ENCODE measurements around the gene LSAMP.
"Not testable (repeated sequence)": the region's sequence is repeated elsewhere in the genome, so short reads cannot be mapped to it uniquely, and the experiment has no call there.

Gene LSAMP

DNA sequence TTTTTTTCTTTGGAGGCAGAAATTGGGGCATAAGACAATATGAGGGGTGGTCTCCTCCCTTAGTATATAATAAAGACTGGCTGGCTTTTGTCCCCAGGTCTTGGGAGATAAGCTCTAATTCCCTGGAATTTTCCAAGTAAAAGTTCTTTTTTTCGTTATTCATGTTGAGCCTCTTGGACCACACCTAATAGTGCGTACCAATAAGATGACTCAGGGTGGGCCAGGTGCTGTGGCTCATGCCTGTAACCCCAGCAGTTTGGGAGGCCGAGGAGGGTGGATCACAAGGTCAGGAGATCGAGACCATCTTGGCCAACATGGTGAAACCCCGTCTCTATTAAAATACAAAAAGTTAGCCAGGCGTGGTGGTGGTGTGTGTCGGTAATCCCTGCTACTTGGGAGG lies 645.2 kb downstream of the LSAMP start:
- DNase-seq (ENCODE audit: low read depth, low spot score); H3K27ac ChIP-seq: not testable (repeated sequence)

DNA sequence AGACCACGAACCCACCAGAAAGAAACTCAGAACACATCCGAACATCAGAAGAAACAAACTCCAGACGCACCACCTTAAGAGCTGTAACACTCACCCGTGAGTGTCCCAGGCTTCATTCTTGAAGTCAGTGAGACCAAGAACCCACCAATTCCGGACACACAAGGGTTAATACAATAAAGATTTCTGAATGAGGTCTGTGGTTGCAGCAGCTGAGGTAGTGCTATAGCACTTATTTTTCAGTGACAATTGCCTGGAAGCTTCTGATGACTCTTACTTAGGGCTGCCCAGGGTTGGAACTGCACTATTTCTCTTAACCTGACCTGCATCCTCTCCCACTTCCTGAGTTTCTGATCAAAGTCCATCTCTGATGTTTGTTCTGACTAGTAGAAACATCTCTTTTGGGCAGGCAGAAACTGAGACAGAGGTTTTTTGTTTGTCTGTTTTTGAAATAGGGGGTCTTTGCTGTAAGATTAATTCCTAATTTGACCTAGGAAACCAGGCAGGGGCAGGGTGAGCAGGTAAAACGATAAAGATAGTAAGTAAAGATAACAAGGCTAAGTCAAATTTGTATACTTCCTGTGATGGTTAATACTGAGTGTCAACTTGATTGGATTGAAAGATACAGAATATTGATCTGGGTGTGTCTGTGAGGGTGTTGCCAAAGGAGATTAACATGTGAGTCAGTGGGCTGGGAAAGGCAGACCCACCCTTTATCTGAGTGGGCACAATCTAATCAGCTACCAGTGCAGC lies 652.9 kb downstream of the LSAMP start:
- H3K27ac ChIP-seq, result no peak overlapping the region
- DNase-seq (ENCODE audit: low read depth, low spot score), result no peak

DNA sequence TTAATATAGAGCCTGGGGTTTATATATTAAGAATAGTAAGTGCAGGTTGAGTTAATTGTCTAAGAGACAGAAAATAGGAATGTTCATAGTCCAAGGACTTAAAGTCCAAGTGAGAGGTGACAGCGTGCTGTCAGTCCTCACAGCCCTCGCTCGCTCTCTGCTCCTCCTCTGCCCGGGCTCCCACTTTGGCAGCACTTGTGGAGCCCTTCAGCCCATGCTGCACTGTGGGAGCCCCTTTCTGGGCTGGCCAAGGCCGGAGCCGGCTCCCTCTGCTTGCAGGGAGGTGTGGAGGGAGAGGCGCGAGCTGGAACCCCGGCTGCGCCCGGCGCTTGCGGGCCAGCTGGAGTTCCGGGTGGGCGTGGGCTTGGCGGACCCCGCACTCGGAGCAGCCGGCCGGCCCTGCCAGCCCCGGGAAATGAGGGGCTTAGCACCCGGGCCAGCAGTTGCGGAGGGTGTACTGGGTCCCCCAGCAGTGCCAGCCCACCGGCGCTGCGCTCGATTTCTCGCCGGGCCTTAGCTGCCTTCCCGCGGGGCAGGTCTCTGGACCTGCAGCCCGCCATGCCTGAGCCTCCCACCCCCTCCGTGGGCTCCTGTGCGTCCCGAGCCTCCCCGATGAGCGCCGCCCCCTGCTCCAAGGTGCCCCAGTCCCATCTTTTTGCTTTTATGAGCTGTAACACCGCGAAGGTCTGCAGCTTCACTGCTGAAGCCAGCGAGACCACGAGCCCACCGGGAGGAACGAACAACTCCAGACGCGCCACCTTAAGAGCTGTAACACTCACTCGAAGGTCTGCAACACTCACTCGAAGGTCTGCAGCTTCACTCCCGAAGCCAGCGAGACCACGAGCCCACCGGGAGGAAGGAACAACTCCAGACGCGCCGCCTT lies 653.8 kb downstream of the LSAMP start:
- DNase-seq (ENCODE audit: low read depth, low spot score), result not testable (repeated sequence)
- peak overlapping the region; percentile 83 for H3K27ac ChIP-seq

DNA sequence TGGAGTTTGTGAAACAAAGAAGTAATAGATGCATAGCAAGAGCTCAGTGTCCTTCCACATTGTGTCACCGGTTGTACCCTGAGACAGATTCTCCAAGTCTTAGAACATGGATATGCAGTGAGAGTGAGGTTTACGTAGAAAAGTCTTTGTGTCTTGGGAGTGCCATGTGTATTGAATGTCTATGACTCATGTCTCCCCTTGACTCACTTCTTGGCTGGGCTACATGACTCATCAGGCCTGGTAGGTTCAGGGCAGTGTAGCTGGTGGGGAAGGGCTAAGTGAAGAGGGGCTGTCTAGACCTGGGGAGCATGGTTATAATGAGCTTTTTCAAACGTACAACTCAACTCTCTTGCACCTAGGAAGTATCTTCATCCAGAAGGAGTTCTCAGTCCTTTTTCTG lies 654.5 kb downstream of the LSAMP start:
- peak; percentile 95 for DNase-seq (ENCODE audit: low read depth, low spot score)
- H3K27ac ChIP-seq, result peak overlapping the region; percentile 83

DNA sequence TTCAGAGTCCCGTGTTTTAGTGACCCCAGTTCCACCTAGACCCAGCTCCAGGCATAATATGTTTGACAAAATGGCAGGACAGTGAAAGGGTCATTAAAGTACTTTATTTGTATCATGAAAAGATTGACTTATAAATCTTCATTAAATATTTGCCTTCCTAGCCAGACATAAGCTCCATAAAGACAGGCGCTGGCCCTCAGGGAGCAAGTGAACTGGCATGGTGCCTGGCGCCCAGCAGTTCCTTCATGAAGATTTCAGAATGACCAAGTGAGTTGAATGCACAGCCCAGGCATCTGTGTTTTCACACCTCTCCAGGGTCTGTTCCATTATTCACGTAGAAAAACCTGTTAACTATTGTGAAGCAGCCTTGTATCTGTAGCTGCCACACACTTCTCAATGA lies 655.8 kb downstream of the LSAMP start:
- DNase-seq (ENCODE audit: low read depth, low spot score), result no peak
- H3K27ac ChIP-seq, result peak overlapping the region; percentile 83

DNA sequence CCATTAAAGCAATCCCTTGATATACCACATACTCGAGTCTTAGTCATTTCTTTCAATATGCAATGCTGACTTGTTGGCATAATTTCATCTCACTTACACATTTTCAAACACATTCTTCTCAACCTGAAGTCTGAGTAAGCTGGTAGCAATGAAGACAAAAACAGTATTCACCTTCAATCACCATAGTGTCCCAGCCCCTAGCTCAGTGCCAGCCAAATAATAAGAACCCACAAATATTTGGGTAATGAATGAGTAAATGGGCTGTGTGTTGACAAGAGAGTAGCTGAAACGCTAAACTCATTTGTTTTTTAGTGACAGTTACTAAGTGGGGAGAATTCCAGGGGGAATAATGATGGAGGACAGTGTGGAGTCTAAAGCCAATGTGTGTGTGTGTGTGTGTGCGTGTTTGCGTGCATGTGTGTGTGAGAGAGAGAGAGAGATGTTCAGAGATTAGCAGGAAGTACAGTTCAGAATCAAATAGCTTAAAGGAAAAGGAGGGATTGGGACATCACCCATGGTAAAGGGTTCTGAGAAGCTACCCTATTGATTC lies 656.3 kb downstream of the LSAMP start:
- DNase-seq (ENCODE audit: low read depth, low spot score), result peak; percentile 92
- peak overlapping the region; percentile 83 for H3K27ac ChIP-seq

DNA sequence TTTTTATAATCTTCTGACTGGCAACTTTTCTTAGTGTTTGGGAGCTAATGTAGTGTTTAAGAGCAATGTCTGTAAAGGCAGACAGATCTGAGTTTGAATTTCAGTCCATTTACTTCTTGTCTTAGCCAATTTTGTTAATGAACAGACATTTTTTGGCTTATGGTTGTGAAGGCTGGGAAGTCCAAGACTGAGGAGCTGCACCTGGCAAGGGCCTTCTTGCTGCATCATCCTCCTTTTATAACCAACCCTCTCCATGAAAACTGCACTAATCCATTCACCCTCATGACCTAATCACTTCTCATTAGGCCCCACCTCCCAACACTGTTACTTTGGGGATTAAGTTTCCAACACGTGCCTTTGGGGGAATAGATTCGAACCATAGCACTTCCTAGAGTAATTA lies 657.5 kb downstream of the LSAMP start:
- no peak for DNase-seq (ENCODE audit: low read depth, low spot score)
- peak overlapping the region; percentile 83 for H3K27ac ChIP-seq

DNA sequence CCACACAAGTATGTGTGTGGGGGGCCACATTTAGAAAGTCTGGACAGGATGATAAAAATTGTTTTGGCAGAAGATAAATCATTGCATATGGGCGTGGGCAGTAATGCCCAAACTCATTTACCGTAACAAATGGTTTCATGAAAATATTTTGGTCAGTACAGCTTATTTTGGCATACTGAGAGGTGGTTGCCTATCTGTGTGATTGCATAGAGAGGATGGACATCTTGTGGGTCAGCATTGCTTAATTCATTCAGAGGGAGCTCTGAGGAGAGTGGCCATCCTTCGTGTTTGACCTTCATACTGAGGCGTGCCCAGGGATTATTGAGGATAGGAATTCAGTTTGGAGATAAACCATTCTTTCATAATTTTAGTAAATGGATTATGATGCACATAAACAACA lies 659.5 kb downstream of the LSAMP start:
- H3K27ac ChIP-seq, result no peak overlapping the region
- no peak for DNase-seq (ENCODE audit: low read depth, low spot score)

DNA sequence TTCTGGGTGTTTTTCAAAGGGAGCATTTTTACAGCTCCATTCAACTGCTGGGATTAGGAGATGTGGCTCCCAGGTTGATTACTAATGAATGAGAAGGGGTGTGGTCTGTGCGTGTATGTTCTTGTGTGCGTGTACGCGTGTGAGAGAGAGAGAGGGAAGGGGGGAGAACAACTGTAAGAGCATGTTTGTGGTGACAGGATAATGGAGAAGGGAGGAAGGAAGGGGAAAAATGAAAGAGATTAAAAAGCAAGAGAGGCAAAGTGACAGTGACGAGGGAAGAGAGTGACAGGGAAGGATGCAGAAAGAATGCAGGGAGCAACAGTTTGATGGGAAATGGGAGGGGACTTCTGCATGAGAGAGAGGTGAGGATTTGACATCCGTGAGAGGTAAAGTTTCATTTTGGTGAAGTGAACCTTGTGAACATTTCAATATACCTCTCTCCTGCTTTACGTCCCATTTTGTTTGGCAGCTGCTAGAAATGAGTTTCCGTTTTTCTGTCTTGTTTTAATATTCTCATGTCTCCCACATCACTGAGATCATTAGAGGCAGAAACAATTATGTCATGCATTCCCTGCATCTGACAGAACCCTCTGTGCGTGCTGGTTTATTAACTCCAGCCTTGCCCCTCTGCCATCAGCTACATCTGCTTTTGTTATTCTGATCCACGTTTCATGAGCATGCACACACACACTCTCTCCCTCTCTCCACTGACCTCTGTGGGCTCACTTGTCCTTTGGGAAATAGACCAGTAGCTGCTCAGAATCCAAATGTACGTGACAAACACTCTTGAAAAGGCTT lies 660.3 kb downstream of the LSAMP start:
- peak; percentile 76 for DNase-seq (ENCODE audit: low read depth, low spot score)
- H3K27ac ChIP-seq, result peak overlapping the region; percentile 83

DNA sequence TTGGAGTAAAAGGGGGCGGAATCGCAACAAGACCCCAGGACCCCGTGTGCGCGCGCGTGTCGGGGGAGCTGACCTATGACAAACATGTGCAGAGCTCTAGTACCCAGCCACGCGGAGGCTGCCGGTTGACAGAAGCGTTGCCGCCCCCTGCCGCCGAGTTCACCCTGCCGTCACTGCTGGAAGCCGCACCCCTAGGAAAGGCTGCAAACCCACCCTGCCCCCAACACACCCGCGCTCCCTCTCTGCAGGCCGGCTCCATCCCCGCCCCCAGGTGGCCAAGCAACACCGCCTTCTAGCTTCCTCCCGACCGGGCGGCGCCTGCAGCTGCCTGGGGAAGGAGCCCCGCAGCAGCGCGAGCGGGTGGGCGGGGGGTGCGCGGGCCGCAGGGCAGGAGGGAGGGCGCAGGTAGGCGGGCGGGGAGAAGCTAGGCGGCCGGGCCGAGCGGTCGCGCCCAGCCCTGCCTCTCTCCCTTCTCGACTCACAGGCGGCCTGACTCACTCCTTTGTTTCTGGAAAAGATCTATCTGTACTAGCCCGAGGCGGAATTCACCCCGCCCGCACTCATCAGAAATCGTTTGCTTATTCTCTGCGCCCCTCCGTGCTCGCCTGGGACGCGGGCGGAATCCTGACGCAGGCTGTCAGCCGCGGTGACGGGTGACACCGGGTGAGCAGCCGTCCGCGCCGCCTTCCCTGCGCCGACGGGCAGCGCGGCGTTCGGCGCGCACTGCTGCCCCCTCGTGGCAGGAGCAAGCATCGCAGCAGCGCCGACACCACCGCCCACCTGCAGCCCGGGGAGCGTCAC lies 661.1 kb downstream of the LSAMP start:
- DNase-seq (ENCODE audit: low read depth, low spot score), result peak; percentile 68
- peak overlapping the region; percentile 83 for H3K27ac ChIP-seq

DNA sequence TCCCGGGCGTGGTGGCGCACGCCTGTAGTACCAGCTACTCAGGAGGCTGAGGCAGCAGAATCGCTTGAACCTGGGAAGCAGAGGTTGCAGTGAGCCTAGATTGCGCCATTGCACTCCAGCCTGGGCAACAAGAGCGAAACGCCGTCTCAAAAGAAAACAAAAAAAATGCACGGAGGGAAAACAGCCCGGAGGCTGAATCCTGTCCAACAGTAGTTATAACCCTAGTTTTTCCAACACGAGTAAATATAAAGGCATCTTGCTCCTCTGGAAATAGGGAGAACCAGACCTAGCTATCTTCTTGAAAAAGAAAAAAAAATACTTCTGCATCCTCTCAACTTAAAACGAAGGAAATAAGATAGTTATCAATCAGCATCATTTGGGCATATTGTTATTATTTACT lies 661.9 kb downstream of the LSAMP start:
- H3K27ac ChIP-seq, result peak overlapping the region; percentile 83
- not testable (repeated sequence) for DNase-seq (ENCODE audit: low read depth, low spot score)

DNA sequence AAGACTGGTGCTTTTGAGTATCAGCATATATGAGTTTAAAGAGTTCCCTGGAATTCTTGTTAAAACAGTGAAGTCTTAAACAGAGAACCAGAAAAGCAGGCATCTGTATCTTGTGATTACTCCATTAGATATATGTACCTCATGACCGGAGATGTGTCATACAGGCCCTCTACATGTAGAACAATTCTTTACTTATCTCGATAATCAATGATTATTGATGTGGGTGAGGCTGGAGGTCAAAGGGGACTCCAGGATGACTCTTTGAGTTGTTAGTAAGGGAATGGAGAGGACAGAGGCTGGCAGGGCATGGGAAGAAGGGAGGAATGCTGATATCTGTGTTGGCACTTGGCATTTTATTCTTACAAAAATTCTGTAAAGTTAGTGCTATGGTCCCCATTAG lies 666.3 kb downstream of the LSAMP start:
- H3K27ac ChIP-seq, result no peak overlapping the region
- DNase-seq (ENCODE audit: low read depth, low spot score), result no peak

DNA sequence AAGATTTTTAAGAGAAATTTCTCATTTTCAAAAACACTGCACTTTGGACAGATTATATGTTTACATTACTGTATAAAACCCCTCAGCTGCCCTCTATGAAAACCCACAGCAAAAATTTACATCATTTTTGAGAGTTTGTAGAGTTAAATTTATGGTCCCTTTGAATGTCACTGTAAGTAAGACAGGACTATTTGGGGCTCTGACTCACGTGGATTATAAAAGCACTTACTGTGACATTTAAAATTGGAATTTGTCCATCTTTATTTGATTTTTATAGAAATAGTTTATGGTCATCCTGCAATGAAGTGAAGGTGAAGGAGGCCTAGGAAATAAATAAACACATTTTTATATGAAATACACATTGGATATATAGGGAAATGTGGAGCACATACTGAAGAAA lies 672.3 kb downstream of the LSAMP start:
- no peak overlapping the region for H3K27ac ChIP-seq

DNA sequence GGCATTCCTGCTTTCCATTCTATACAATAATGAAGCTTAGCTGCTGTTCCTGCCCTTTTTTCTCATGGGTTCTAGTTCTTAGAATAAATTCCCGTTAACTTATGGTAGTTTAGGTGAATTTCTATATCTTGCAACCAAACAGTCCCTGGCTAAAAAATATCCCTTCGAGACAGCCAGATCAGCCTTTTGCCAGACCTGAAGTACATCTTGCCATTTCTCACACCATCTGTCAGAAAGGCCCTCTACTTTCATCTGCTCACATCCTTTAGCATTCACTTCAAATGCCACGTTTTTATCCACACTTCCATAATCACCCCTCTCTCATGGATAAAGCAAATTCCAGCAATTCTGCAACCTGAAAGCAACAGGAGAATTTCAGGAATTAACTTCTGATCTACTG lies 676.6 kb downstream of the LSAMP start:
- no peak for DNase-seq (ENCODE audit: low read depth, low spot score)
- H3K27ac ChIP-seq, result no peak overlapping the region

More for the DNA sequence above, 672.3 kb downstream of the LSAMP start:
- no peak for DNase-seq (ENCODE audit: low read depth, low spot score)

DNA sequence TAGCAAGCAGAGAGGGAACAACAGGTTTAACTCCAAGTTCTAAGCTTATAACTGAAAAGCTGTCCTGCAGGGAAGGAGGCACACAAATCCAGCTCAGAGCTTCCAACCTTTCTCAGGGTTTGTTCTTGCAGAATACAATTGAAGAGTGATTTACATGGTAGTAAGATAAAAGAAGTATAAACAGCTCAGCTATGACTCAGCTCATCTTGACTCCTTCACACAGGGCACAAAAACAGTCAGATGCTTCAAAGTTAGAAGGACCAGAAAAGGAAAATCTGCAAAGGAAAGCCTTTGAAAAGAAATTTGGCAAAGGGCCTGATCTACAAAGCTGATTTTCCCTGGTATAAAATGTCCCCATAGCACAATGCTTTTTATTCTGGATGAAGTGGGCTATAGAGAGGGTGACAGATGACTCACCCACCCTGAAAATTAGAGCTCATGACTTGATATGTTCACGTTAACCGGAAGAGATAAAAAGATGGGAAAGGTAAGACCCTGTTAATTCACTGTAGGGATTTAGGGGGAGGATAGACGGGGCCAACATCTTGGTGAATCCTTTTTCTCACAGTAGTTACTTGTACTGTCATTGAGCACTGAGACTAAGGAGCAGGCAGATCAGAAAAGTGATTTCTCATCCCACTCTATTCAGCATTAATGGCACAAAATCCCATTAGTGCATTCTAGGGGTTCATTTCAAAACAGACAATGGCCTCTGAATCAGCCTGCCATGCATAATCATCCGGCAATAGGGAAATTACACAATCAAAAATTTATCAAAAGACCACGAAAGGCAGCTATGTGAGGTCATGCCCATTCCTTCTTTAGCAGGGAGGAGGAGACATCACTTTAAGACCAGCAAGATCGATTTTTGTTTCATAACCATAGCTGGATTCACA lies 678.5 kb downstream of the LSAMP start:
- no peak overlapping the region for H3K27ac ChIP-seq
- no peak for DNase-seq (ENCODE audit: low read depth, low spot score)

DNA sequence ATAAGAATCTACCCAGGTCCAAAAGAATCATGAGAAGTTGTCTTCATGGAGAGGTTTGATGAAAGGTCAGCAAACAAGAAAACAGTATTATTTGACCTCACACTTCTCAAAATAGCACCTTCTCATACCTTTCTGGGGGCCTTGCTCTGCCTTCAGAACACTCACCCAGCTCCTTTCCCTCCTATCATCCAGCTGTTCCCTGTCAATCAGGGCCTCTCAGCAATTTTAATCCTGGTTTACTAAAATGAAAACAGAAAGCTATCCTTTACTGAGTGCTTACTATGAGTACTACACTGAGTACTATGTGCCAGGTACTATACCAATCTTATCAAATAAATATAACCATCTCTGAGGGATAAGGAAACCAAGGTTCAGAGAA lies 683.4 kb downstream of the LSAMP start:
- no peak overlapping the region for H3K27ac ChIP-seq
- no peak for DNase-seq (ENCODE audit: low read depth, low spot score)

DNA sequence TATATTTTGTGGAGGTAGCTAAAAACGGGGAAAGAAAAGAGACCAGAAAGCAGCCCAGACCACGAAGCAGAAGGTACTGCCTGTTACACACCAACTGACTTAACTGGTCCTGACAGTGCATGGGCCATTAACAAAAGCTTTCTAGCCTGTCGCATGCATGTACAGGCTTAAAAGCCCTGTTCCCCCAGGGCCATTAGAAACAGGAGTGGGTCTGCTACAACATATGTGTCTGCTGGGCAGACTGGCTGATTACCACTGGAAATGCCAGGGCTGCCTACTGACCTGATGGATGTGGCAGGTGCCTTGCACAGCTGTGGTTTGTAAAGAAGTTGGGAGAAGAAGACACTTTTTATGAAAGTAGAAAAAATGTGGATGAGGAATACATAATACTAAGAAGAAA lies 684.6 kb downstream of the LSAMP start:
- DNase-seq (ENCODE audit: low read depth, low spot score), result no peak
- no peak overlapping the region for H3K27ac ChIP-seq

DNA sequence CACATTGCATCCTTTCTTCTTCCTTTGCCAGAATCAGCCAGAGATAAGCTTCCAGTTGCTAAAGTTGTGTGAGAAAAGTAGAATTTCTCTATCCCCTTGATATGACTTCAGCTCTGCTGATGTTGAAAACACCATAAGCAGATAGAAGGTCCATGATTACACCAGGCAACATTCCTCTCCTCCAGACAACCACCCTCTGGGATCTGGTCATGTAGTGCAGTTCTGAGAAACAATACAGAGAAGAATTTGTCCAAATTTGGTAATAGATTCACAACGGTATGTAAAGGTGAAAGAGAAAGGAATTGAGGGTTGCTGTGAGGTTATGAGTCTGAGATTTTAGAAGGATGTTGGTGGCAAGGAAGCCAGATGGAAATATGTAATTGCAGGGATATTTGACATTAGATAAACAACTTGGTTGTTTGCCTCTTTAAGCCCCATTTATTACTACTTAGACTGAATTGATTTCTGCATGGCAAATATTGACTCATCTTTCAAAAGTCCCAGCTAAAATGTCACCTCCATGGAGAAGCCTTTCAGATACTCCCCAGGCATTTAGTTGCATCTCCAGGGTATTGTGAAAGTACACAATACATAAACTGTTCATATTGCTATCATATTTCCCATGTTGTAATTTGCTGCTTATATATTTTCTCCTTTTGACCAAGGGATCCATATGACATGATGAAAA lies 687.1 kb downstream of the LSAMP start:
- no peak overlapping the region for H3K27ac ChIP-seq
- DNase-seq (ENCODE audit: low read depth, low spot score), result no peak
